Germinal center (tissue), 1 donor: ENCODE data around the gene GALNS.

Experiments
- DNase-seq: peaks from one replicate; pipeline ENCODE4 v3.0.0; 2012; ENCODE audit warnings: mixed read lengths, low spot score

Gene GALNS

DNA sequence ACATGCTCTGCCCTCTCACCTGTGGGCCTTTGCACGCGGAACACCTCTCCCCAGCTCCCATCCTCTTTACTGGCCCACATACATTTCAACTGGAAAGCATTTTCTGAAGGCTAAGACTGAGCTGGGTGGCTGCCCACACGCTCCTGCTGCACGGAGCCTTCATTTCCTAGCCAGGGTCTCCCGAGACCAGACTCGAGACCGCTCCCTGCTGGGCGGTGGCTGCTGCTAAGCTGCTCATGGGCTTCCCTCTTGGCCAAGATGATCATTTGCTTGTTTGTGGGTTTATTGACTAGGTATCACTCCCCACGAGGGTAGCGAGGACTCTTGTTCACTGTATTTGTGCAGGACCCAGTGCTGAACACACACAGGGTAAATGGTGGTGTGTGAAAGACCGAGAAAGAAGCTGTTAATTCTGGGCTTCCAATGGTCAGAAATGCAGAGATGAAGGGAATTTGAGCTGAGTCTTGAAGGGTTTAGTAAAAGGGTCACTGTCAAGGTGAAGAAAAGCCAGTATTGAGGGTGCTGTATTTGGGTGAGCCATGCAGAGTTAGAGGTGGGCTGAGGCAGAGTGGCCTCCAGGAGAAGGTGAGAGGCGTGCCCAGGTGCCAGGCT, 1.1 kb upstream of the GALNS start:
- peak; percentile 83 for DNase-seq

DNA sequence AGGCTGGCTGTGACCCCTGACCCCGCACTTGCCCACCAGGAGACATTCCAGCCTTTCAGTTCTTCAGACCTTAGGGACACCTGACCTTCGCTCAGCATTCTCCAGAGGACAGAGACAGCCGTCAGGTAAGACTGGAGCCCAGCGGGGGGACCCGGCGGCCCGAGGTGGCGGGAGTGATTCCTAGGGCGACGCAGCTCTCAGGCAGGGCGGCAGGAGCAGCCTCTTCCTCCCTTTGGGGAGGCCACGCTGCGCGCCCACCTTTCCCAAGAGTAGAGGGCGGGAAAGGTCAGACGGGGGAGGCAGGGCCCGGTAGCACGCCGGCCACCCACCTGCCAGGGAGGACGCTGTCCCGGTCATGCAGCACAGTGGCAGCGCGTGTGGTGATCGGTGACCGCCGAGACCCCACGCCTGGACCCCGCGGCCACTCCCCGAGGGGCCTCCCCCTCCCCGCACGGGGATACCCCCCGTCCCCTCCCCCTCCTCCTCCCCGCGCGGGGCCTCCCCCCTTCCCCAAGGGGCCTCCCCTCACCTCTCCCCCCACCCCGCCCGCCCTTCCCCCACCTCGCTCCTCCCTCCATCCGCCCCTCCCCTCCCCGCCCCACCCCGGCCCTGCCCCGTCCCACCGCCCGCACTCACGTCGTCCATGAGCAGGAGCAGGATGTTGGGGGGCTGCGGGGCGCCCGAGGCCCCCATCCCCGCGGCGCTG, 472 bp downstream of the GALNS start:
- no peak for DNase-seq

DNA sequence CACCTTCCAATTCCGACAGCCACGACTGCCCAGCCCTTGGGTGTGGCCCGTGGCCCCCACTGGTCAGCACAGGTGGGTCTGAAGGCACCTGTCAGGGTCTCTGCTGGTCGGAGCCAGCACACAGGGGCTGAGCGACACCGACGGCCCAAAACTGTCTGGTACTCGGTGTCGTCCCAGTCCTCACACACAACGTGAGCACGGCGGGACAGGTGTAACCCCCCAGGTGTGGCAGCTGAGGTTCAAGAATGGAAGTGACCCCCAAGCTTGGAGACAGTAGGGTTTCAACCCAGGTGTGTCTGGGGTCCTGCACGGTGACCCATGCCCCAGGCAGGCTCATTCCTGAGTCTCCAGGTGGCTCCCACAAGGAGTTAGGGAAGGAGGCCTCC, 1.0 kb downstream of the GALNS start:
- DNase-seq: no peak

DNA sequence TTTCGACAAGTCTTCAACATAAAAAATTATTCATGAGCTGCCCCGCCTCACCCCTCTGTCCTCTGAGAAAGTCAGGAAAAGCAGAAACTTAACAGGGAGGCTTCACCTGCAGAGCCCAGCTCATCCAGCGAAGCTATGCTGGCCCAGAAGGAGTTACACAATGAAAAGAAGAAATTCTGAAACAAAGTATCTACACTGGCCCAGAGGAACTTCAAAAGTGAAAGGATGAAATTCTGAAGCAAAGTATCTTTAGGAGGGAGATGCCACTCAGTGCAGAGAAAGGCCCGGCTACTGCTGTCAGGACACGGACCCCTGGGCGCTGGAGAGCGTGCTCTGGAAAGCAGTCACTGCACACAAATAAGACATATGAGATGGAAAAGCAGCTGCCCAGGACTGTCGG, 1.6 kb downstream of the GALNS start:
- no peak for DNase-seq

DNA sequence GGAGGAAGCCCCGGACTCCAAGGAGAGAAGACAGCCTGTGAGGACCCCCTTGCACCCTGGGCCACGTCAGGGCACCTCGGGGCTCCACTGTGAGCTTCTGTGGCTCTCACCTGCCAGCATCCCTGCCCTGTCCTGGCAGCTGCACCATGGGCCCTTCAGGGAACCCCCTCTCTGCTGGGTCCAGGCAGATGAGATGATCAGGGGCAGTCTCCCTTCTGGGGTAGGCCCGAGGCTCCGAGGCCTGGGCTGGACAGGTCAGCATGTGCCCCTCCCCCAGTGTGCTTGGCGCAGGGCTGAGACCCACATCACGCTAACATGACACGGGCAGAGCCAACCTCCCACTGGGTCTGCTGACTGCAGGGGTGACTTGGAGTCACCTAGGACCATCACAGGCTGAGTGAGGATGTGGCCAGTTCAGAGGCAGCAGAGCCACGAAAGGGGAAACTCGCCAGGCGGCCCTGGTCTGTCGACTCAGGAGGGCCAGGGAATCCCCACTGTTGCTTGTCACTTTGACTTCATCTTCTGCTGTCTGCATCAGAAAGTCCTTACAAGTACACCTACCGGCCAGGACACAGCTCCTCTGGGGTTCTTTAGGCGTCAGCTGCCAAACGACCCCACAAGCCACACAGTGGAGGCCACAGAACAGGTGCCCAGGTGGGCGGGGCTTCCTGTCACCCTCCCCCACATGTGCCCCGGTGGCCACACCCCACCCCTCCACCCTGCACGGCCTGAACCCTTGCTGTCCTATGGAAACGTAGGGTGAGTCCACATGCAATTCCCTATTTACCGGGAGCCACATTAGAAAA, 2.2 kb downstream of the GALNS start:
- DNase-seq: peak; percentile 41

DNA sequence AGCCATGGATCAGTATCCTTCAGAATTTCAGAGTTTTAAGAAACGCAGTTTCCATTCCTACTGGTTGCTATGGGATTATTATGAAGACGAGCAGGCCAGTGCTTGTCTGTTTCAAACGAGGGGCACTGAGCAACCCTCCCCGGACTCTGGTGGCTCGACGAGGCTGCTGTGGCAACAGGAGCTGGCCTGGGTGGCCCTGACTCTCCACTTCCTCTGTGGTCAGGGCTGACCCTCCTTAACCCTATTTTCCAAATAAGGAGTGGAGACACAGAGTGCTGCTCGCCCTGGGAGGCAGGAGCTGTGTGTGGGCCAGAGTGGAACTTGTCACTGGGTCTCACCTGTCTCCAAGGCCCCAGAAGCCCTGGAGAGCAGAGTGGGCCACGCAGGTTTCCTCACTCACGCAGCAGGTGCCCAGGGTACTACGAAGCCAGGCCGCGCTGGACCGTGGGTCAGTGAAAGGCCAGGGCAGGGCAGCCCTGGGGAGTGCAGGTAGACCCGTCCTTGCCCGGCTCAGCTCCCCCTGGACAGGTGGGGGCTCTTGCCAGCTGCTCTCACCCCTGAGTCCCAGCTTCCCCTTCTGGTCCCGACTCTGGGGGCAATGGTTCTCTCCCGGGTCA, 3.3 kb downstream of the GALNS start:
- DNase-seq: no peak

DNA sequence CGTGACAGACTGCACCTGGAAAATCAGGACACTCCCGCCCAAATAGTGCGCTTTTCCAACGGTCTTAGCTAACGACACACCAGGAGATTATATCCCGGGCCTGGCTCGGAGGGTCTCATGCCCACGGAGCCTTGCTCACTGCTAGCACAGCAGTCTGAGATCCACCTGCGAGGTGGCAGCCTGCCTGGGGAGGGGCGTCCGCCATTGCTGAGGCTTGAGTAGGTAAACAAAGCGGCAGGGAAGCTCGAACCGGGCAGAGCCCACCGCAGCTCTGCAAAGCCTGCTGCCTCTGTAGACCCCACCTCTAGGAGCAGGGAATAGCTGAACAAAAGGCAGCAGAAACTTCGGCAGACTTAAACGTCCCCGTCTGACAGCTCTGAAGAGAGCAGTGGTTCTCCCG, 5.1 kb downstream of the GALNS start:
- no peak for DNase-seq

DNA sequence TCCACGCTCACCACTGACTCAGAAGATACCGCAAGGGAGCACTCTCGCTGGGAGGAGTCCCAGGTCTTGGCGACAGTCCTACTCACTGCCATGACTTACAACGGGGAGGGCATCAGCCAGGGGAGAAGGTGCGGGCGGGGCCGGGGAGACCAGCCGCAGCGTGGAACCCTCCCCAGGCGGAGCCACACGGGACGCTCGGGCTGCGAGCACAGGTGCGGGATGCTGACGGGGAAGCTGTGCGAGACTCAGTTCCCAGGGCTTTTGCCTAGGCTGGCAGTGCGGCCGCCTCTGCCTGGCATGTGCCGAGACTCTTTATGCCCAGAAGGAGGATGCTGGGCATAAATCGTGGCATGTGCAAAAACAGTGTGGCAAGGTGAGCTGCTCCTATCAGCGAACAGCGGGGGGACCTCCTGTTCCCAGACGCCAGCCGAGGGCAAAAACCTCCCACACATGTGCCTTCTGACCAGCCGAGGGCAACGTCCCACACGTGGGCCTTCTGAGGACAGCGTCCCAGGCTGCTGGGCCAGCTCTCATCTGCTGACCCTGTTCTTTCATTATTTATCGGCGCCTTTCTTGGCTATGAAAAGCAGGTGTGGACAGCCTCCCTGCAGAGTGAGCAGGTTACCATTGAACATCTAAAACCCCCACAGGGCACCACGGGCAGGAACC, 6.1 kb downstream of the GALNS start:
- no peak for DNase-seq

DNA sequence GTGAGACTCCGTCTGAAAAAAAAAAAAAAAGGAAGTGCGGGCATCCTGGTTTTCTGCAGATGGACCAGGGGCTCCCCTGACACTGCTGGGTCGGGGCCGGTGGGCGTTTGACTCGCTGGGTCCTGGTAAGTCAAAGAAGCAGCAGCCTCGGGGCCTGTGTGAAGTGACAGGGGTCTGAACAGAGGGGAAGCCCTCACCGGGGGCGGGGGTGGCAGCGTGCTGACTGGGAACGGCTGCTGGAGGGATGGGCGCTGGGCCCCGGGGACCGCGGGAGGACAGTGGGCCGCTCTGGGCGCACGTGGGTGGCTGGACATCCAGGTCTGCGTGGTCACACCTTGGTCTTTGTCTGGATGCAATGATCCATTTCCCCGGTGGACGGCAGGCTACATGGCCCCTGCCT, 8.2 kb downstream of the GALNS start:
- DNase-seq: no peak

DNA sequence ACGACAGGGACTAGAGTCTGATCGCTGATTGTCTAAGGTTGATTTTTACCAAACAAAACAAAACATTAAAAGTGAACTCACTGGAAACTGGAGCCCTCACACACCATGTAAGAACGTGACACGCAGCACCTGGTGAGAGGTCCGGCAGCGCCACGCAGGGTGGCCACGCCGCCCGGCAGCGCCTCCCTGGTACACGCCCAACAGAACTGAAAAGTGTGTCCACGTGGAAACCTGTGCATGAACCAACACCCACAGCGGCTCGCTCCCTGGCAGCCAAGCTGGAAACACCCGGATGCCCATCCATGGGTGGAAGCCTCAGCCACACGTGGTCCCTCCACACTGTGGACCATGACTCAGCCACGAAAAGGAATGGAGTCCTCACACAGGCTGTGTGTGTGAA, 9.1 kb downstream of the GALNS start:
- no peak for DNase-seq

DNA sequence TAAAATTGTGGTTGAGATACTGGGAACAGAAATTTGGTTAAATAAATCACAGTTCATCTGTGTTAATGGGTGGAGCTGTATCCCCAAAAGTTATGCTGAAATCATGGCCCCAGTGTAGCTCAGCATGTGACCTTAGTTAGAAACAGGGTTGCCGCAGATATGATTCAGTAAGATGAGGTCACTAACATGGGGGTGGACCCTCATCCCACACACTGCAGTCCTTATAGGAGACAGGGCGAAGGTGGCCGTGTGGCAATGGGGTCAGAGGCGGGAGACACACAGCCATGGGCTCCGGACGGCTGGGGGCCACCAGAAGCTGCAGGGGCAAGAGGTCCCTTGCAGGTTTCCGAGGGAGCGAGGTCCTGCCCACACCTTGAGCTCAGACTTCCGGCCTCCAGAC, 10.7 kb downstream of the GALNS start:
- DNase-seq: no peak

DNA sequence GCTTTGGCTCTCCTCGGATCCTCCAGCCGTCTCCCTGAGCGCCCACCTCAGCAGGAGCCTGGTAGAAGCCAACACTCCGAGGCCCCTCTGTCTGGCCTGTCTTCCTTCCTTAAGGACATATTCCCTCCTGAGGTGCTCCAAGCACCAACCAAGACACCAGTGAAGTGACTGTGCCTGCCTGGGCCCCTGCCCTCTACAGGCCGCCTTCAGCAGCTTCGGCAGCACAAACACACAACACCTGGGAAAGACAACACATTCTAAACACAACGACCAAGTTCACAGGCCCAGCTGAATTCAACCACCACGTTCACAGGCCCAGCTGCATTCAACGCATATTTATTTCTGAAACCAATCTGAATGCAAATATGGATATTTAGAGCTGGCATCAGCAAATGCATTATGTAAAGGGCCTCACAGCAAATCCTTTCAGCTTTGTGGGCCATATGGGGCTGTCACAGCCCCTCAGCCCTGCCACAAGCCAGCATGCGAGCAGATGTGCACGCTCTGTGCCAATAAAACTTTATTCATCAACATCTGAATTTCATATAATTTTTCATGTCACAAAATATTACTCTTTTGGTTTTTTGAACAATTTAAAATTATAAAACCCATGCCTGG, 12.2 kb downstream of the GALNS start:
- DNase-seq: peak; percentile 21

DNA sequence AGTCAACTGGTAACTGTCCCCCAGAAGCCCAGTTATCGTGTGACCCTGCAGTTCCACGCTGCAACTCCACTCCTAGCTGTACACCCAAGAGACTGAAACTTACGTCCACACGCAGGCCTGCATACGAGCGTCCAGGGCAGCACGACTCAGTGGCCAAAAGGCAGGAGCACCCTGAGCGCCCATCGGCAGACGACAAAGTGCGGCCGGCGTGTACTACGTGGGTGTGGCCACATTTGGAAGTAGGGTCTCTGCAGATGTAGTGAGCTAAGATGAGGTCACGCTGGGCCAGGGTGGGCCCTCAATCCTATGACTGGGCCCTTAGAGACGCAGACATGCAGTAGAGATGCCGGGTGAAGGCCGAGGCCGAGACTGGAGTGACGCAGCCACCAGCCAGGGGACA, 13.5 kb downstream of the GALNS start:
- no peak for DNase-seq

DNA sequence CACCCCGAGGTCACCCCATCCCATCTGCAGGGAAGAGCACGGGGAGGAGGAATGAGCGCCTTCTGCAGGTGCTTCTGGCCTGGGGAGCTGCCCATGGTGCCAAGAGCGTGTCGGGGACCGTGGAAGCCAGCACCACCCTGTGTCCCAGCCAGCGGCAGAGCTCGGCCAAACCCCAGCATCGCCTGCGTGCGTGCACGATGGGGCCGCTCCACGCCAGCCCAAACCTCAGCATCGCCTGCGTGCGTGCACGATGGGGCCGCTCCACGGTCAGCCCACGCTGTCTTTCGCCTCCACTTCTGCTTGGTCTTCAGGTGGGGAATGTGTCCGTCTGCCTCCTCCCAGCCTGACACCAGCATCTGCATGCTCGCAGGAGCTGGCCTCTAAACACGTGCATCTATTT, 13.9 kb downstream of the GALNS start:
- no peak for DNase-seq

DNA sequence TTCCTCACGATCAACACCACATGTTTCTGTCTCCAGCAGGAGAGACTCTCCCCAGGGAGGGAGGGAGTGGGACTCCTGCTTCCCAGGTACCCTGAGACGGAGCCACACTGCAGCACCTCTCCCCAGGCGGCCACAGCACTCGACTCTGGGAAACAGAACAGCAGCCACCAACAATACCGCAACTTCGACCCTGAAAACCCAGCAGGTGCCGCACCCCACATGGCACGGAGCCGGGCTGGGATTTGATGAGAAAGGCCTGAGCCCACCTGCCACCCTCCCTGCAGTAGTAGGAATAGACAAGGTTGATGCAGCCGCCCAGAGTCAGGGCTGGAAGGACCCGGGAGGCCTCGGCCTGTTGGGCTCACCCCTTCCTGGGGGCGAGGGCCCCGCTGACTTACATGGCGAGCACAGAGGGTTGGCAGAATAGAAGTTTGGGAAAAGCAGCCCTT, 14.4 kb downstream of the GALNS start:
- DNase-seq: no peak

DNA sequence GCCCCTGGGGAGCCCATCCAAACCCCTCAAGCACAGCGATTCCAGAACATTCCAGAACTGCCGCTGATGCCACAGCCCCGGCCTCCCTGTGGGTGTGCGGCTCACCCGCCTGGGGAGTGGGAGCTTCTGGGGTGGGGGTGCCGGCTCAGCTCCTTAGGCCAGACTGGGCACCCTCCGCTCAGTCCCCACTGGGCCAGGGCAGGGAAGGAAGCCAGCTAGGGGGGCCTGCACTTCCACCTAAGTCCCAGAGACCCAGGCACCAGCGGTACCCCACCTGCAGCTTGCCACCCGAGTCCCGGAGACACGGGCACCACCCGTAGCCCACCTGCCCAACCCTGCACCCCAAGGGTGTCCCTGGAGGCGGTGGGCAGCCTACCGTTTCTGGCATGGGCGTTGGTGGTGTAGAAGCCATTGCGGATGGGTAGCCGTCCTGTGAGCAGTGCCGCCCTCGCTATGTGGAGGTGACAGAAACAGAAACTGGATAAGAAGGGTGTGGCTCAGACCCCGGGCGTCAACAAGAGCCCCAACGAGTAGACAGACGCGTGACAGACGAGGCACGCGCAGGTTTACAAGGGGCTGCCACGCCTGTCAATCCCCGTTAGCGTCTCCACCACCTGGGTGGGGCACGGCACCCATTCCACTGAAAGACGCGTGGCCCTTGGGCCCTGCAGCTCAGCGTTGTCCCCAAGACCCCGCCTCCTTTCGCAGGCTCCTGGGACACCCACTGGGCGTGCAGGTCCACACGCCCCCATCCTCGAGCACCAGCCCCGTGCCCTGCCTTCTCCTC, 15.0 kb downstream of the GALNS start:
- no peak for DNase-seq

DNA sequence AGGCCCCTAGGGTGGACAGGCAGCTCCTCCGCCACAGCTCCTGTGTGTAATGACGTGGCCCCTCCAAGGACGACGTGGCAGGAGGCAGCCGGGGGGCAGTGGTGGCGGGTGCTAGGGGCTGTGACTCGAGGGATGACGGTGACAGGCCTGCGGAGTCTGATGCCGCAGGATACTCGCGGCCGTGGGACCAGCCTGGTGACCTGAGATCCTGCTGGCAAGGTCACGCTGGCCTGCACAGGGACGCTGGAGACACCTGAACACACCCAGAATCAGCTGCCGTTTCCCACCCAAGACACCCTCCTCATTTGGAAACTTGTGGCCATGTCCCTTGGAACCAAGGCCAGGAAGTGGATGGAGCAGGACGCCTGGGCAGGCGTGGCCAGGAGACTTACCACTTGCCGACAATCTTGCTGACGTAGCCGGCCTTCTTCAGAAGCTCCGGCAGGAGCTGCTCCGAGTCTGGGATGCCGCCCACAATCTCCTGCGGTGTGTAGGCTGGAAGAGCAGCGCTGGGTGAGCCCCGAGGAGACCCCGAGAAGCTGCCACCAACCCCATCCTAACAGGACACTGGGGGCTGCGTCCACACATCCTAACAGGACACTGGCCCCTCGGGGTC, 16.0 kb downstream of the GALNS start:
- no peak for DNase-seq

DNA sequence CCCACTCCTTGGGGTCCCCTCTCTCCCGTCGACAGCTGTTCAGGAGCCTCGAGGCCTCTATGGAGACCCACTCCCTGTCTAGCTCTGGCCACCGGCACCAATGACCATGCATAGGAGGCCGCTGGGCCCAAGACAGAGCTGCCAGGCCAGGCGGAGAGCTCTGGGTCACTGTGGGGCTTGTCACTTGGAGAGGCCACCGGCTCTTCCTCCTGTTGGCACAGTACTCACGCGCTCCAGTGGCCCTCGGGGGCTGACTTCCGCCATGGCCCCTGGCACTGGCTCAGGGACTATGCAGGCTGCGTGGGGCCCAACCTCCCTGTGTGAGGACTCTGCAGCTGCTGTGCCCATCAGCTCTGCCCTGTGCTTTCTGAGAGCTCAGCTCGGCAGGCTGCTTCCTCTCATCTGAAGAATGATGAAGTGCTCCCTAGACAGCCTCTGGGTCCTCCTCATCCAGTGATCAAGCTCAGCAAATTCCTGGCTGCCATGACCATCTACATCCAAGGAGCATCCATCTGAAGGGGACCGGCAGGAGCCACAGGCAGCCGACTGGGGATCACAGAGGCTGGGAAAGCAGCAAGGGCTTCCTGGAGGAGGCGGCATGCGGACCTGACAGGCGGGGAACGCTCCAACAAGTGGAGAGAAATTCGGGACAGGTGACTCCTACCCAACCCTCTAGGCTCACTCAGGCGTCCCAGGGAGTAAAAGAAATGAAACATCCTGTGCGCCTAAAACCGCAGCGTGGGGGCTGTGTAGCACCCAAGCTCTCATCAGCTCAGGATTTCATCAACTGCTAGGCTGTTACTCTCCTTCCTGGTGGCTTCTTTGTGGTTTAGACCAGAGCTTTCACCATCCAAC, 16.8 kb downstream of the GALNS start:
- no peak for DNase-seq

DNA sequence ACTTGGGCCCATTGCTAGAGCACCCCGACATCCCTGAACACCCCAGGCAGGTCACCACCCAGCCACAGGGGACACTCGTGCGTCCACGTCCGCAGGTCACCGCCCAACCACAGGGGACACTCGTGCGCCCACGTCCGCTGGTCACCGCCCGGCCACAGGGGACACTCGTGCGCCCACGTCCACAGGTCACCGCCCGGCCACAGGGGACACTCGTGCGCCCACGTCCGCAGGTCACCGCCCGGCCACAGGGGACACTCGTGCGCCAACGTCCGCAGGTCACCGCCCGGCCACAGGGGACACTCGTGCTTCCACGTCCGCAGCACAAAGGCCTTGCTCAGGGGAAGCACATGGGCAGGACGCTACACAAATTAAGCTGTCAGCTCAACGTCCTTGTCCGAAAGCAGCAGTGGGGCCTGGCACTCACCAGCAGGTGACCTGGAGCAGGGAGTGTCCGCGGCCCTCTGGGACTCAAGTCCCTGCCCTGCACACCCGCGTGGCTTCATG, 17.7 kb downstream of the GALNS start:
- DNase-seq: no peak
